Measurements from ENCODE around the gene SLC46A1. TPM values are rescaled to one million over a fixed set of nuclear protein-coding genes. Genes with fewer than 3 reads are reported as not detected.

The SLC46A1 gene
- total and polyA plus RNA-seq, 2 of the 13 experiments (the other 11 are each of a cell fraction or from before 2014, with no cell fraction given): 19.6 to 22.6 TPM

- TF ChIP-seq GPN1 (CRISPR knock-in tag; IDR thresholded peaks at IDR 0.05; ENCODE audit: borderline replicate concordance): no peak
- no peak; the same call in 1 of the 2 replicates for TF ChIP-seq GABPB1 (CRISPR knock-in tag; IDR thresholded peaks at IDR 0.05)
- TF ChIP-seq SMARCC2 (IDR thresholded peaks at IDR 0.05): no peak
- TF ChIP-seq HOXA5 (CRISPR knock-in tag; IDR thresholded peaks at IDR 0.05): peak; percentile 97
- TF ChIP-seq MXD3 (CRISPR knock-in tag; IDR thresholded peaks at IDR 0.05): no peak
- no peak for TF ChIP-seq JARID2 (CRISPR knock-in tag; IDR thresholded peaks at IDR 0.05; ENCODE audit: insufficient replicate concordance)
- no peak for TF ChIP-seq KAT7 (CRISPR knock-in tag; IDR thresholded peaks at IDR 0.05; ENCODE audit: borderline replicate concordance)
- TF ChIP-seq STAT5B (CRISPR knock-in tag; IDR thresholded peaks at IDR 0.05): no peak
- no peak for TF ChIP-seq ATF5 (CRISPR knock-in tag; IDR thresholded peaks at IDR 0.05; ENCODE audit: low read depth)
- no peak; the same call in 1 of the 2 replicates for TF ChIP-seq ATF3 (CRISPR knock-in tag; IDR thresholded peaks at IDR 0.05)
- TF ChIP-seq PRPF4 (IDR thresholded peaks at IDR 0.05; ENCODE audit: low read depth, low read length, poor library complexity, severe bottlenecking): no peak
- peak; percentile 61; the same call in 1 of the 2 replicates for TF ChIP-seq MYC (CRISPR knock-in tag; IDR thresholded peaks at IDR 0.05; ENCODE audit: borderline replicate concordance)
- TF ChIP-seq MYNN (CRISPR knock-in tag; IDR thresholded peaks at IDR 0.05; ENCODE audit: low read depth): no peak
- TF ChIP-seq ZNF343 (CRISPR knock-in tag; IDR thresholded peaks at IDR 0.05): no peak
- no peak for TF ChIP-seq ATRX (CRISPR knock-in tag; IDR thresholded peaks at IDR 0.05; ENCODE audit: borderline replicate concordance)
- TF ChIP-seq ZNF558 (CRISPR knock-in tag; IDR thresholded peaks at IDR 0.05; ENCODE audit: borderline replicate concordance): no peak
- no peak for TF ChIP-seq SRSF9 (IDR thresholded peaks at IDR 0.05; ENCODE audit: borderline replicate concordance, insufficient read depth, low read depth, low read length, poor library complexity, severe bottlenecking)
- no peak; the same call in 1 of the 2 replicates for TF ChIP-seq KLF13 (CRISPR knock-in tag; IDR thresholded peaks at IDR 0.05)
- TF ChIP-seq, protein P1, sequence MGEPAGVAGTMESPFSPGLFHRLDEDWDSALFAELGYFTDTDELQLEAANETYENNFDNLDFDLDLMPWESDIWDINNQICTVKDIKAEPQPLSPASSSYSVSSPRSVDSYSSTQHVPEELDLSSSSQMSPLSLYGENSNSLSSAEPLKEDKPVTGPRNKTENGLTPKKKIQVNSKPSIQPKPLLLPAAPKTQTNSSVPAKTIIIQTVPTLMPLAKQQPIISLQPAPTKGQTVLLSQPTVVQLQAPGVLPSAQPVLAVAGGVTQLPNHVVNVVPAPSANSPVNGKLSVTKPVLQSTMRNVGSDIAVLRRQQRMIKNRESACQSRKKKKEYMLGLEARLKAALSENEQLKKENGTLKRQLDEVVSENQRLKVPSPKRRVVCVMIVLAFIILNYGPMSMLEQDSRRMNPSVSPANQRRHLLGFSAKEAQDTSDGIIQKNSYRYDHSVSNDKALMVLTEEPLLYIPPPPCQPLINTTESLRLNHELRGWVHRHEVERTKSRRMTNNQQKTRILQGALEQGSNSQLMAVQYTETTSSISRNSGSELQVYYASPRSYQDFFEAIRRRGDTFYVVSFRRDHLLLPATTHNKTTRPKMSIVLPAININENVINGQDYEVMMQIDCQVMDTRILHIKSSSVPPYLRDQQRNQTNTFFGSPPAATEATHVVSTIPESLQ (CRISPR knock-in tag; conservative IDR thresholded peaks at IDR 0.05): no peak
- TF ChIP-seq SOX13 (IDR thresholded peaks at IDR 0.05): peak; percentile 26; the same call in 1 of the 2 replicates
- TF ChIP-seq SOX13 (CRISPR knock-in tag; conservative IDR thresholded peaks at IDR 0.05 in 1 of 2, IDR thresholded peaks at IDR 0.05 in 1 of 2): peak in 1 of 2 experiments; percentile 84; a peak in 2 of 4 replicates
- no peak for TF ChIP-seq KMT2B (CRISPR knock-in tag; IDR thresholded peaks at IDR 0.05)
- TF ChIP-seq ZNF333 (CRISPR knock-in tag; IDR thresholded peaks at IDR 0.05; ENCODE audit: borderline replicate concordance): peak; percentile 80
- peak; percentile 83 for TF ChIP-seq CBFB (CRISPR knock-in tag; IDR thresholded peaks at IDR 0.05)
- TF ChIP-seq XRCC5 (optimal IDR thresholded peaks at IDR 0.05; ENCODE audit: low read length): no peak
- no peak for TF ChIP-seq ZNF879 (CRISPR knock-in tag; IDR thresholded peaks at IDR 0.05)
- TF ChIP-seq ZNF367 (CRISPR knock-in tag; IDR thresholded peaks at IDR 0.05; ENCODE audit: borderline replicate concordance): no peak
- TF ChIP-seq ZNF788 (CRISPR knock-in tag; IDR thresholded peaks at IDR 0.05; ENCODE audit: borderline replicate concordance): peak; percentile 73; the same call in 1 of the 2 replicates
- TF ChIP-seq ELF3 (CRISPR knock-in tag; IDR thresholded peaks at IDR 0.05): peak; percentile 66
Observed at GRCh38 chr17:28368306-28368831, 37.6 kb downstream of the SLC46A1 start (continued).
